Calu3 (cell line): ENCODE results near the gene PTGS1. TPM values are rescaled to one million over a fixed set of nuclear protein-coding genes. Genes with fewer than 3 reads are reported as not detected.

Experiments
- BruUV-seq: library from RNA; stranded (reverse); fragments of 400-500 nt; replicated peaks from 2 replicates; lab custom pipeline; 2021; lab: Mats Ljungman, UMichigan
- CTCF ChIA-PET: fragments of 300-600 bp; sonication (Branson Sonifier 250); formaldehyde crosslinking; loops from one replicate; lab custom pipeline; 2022; ENCODE audit warnings: antibody characterized with exemption; lab: Charles Lee
- DNase-seq: peaks from one replicate; pipeline ENCODE4 v3.0.0; 2022
- H3K27ac Mint-ChIP-seq: one replicate; pipeline ENCODE4 v1.8.0; 2022; ENCODE audit warnings: mixed read lengths; ENCODE audit not compliant: unreplicated experiment
- H3K27me3 Mint-ChIP-seq: one replicate; pipeline ENCODE4 v1.8.0; 2022; ENCODE audit warnings: mixed read lengths; ENCODE audit not compliant: unreplicated experiment
- H3K36me3 Mint-ChIP-seq: one replicate; pipeline ENCODE4 v1.8.0; 2022; ENCODE audit warnings: mild to moderate bottlenecking, moderate library complexity, mixed read lengths; ENCODE audit not compliant: insufficient read depth, unreplicated experiment
- H3K4me1 Mint-ChIP-seq: one replicate; pipeline ENCODE4 v1.8.0; 2022; ENCODE audit warnings: mild to moderate bottlenecking, low read depth, mixed read lengths; ENCODE audit not compliant: unreplicated experiment
- H3K4me3 Mint-ChIP-seq: one replicate; pipeline ENCODE4 v1.8.0; 2022; ENCODE audit warnings: mild to moderate bottlenecking, low read depth, moderate library complexity, mixed read lengths; ENCODE audit not compliant: unreplicated experiment
- H3K9me3 Mint-ChIP-seq: one replicate; pipeline ENCODE4 v1.8.0; 2022; ENCODE audit warnings: low read depth, mixed read lengths; ENCODE audit not compliant: unreplicated experiment
- intact Hi-C: fragments of 100-400 bp; cut with micrococcal nuclease; formaldehyde crosslinking; loops from one replicate; pipeline ENCODE4 v1.10.0; 2022; ENCODE audit not compliant: unreplicated experiment
- total RNA-seq: library from RNA; stranded (reverse); gene quantifications from 2 replicates; pipeline ENCODE4 v1.2.3, GENCODE V29; 2022
- TF ChIP-seq, protein P1 (sequence below): fragments of 200-600 bp; IDR thresholded peaks from one replicate; pipeline ENCODE4 v1.8.0; 2022; ENCODE audit warnings: antibody characterized with exemption; ENCODE audit not compliant: unreplicated experiment

Gene PTGS1
- total RNA-seq, 1 experiment from 2014 or later = 0.66 TPM

DNA sequence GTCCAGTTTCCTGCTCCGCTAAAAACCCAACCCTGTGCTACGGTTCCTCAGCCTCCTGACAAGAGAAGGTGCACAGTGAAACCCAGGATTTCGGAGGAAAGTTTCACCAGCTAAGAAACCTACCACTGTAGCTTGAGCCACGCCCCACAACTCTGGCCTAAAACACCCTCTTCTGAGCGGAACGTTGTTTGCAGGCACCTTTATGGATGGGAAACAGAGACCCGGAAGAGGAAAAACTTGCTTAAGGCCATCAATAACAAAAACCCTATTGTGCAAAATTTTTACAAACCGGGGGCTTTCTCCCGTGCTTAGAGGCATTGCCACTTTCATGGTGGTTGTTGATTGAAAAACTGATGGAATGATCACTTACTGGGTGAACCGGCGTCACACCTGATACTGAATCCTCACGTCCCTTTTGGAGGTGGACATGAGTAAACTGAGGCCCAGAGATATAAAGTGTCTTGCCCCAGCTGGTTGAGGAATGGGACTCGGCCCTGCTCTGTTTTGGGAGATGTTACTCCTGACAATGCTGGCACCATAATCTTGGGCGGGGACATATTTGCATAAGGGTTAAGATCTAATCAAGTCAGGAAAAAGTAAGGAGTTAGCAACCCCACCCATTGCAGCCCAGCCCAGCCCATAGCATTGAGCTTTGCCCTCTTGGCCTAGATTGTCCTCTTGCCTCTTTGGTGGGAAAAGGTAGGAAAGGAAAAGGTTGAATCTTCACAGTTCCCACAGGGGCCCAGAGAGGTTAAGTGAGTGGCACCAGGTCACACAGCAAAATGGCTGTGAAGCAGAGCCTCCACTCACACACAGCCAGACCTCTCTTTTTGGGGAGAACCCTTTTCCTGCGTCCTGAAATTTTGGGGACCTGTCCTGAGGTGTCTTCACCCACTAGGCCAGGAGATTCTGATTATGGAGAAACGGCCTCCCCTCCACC is 23.2 kb upstream of the PTGS1 start:
- Mint-ChIP-seq H3K36me3 (peaks cover 4% of the 10 kb centered on the region), H3K4me3 (peak overlapping the region; percentile 62), H3K27me3 (peaks cover 38% of the 10 kb centered on the region), H3K9me3 (no peaks in the 10 kb centered on the region), H3K4me1 (peaks cover 8% of the 10 kb centered on the region), H3K27ac (no peak overlapping the region)
- CTCF ChIA-PET = interaction anchor here (0.6 to 0.9 kb wide), 2 partner anchors 223 to 248 kb away, joined by 3 read pairs; no protein-coding TSS in a partner anchor
- DNase-seq = peak; percentile 9
- no TSS peak for BruUV-seq
- TF ChIP-seq, protein P1, sequence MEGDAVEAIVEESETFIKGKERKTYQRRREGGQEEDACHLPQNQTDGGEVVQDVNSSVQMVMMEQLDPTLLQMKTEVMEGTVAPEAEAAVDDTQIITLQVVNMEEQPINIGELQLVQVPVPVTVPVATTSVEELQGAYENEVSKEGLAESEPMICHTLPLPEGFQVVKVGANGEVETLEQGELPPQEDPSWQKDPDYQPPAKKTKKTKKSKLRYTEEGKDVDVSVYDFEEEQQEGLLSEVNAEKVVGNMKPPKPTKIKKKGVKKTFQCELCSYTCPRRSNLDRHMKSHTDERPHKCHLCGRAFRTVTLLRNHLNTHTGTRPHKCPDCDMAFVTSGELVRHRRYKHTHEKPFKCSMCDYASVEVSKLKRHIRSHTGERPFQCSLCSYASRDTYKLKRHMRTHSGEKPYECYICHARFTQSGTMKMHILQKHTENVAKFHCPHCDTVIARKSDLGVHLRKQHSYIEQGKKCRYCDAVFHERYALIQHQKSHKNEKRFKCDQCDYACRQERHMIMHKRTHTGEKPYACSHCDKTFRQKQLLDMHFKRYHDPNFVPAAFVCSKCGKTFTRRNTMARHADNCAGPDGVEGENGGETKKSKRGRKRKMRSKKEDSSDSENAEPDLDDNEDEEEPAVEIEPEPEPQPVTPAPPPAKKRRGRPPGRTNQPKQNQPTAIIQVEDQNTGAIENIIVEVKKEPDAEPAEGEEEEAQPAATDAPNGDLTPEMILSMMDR = no peak
- intact Hi-C loops = no loop called here

DNA sequence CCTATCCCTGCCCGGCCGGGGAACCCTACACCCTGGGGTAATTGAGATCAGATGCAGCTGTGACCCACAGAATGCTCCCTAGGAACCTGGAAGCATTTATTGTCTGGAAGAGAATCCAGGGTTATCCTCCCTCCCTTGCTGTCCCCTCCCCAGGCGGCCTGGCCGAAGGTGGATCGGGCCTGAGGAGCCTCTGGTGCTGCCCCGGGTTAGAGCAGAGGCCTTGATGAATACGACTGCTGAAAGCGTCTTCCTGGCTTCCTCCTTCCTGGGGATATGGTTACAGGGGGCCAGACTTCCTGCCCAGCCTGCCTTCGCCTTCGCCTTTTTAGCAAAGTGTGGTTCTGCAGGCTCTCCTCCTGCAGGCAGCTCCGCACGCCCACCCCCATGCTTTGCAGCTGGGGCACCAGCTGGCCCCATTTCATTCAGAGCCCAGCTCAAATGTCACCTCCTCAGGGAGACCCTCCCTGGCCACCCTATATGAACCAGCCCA is 22.5 kb upstream of the PTGS1 start:
- H3K27ac Mint-ChIP-seq = no peak overlapping the region
- CTCF ChIA-PET = interaction anchor here (0.9 kb wide), 1 partner anchor 249 kb away, joined by 3 read pairs; no protein-coding TSS in a partner anchor
- no peak overlapping the region for H3K4me3 Mint-ChIP-seq
- H3K36me3 Mint-ChIP-seq = peaks cover 4% of the 10 kb centered on the region
- TF ChIP-seq, protein P1 = no peak
- no peaks in the 10 kb centered on the region for H3K9me3 Mint-ChIP-seq
- peaks cover 8% of the 10 kb centered on the region for H3K4me1 Mint-ChIP-seq
- peaks cover 37% of the 10 kb centered on the region for H3K27me3 Mint-ChIP-seq
- no TSS peak for BruUV-seq
- no peak for DNase-seq
- intact Hi-C loops = no loop called here

DNA sequence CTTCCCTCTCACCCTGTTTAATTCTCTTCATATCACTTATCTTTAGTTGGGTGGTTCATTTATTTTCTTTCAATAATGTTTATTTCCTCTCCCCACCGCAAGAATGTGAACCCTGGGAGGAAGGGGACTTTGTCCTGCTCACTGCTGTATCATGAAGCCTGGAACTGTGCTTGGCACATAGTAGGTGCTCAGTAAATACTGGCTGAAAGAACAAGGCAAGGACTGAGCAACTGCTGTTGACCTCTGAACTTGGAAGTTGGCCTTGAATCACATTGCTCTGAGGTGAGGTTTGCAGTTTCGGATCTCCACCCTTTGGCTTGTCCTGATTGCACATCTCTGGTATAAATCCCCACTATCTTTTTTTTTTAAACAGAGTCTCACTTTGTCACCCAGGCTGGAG is 22.0 kb upstream of the PTGS1 start:
- intact Hi-C loops = no loop called here

DNA sequence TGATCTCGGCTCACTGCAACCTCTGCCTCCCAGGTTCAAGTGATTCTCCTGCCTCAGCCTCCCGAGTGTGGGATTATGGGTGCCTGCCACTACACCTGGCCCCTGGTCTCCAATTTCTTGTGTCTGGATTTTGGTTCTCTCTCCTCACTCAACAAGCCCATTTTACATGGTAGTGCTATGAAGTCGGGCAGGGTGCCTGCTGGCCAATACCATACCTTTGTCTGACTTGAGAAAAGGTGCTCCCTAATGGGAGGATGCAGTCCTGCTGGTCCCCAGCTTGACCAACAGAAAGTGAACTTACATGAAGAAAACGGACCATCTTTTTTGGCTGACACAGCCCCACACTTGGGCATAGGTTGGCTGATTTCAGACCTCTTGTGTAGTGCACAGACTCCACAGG is 21.6 kb upstream of the PTGS1 start:
- CTCF ChIA-PET = interaction anchor here (1.7 to 1.9 kb wide), 2 partner anchors 224 to 250 kb away, joined by 19 to 44 read pairs; no protein-coding TSS in a partner anchor
- intact Hi-C loops = no loop called here
- no TSS peak for BruUV-seq
- H3K4me1 Mint-ChIP-seq = peaks cover 8% of the 10 kb centered on the region
- no peak overlapping the region for H3K27ac Mint-ChIP-seq
- no peak for DNase-seq
- H3K9me3 Mint-ChIP-seq = no peaks in the 10 kb centered on the region
- H3K27me3 Mint-ChIP-seq = peaks cover 29% of the 10 kb centered on the region
- H3K36me3 Mint-ChIP-seq = peaks cover 2% of the 10 kb centered on the region
- TF ChIP-seq, protein P1 = no peak
- no peak overlapping the region for H3K4me3 Mint-ChIP-seq

More for the DNA sequence above, 22.0 kb upstream of the PTGS1 start:
- peaks cover 4% of the 10 kb centered on the region for H3K36me3 Mint-ChIP-seq
- H3K27me3 Mint-ChIP-seq = peaks cover 33% of the 10 kb centered on the region
- TF ChIP-seq, protein P1 = no peak
- no TSS peak for BruUV-seq
- no peak overlapping the region for H3K27ac Mint-ChIP-seq
- no peak overlapping the region for H3K4me3 Mint-ChIP-seq
- H3K4me1 Mint-ChIP-seq = peaks cover 8% of the 10 kb centered on the region
- no peaks in the 10 kb centered on the region for H3K9me3 Mint-ChIP-seq
- DNase-seq = no peak
- CTCF ChIA-PET = interaction anchor here (0.9 kb wide), 1 partner anchor 250 kb away, joined by 3 read pairs; no protein-coding TSS in a partner anchor
